Vagina (tissue), 2 donors: ENCODE data around the gene UQCRC1. TPM values are rescaled to one million over a fixed set of nuclear protein-coding genes. Genes with fewer than 3 reads are reported as not detected.
A peak's percentile ranks its signal among the peaks of the same experiment; 100 is the strongest.

ENCODE experiments used
- DNase-seq, 2 donors: peaks; one replicate each; pipeline ENCODE4 v3.0.0-alpha.2; 2017; ENCODE audit errors: extremely low spot score in 2 of 2
- H3K27ac ChIP-seq: fragments of 200-600 bp; sonication (generic); one replicate; pipeline ENCODE4 v1.5.1; 2019
- H3K27me3 ChIP-seq: fragments of 200-600 bp; sonication (generic); one replicate; pipeline ENCODE4 v1.5.1; 2019
- H3K36me3 ChIP-seq, 2 donors: fragments of 200-600 bp; sonication (generic); one replicate each; pipeline ENCODE4 v1.5.1; 2017 to 2019
- H3K4me1 ChIP-seq: fragments of 200-600 bp; sonication (generic); one replicate; pipeline ENCODE4 v1.5.1; 2019
- H3K4me3 ChIP-seq, 2 donors: fragments of 200-600 bp; sonication (generic); 1 replicate in 1 of 2; 2 replicates in 1 of 2; pipeline ENCODE4 v1.5.1; 2016 to 2019
- H3K9me3 ChIP-seq: fragments of 200-600 bp; sonication (generic); one replicate; pipeline ENCODE4 v1.5.1; 2019
- CTCF ChIP-seq, 3 experiments: fragments of 450-650 bp in 2 of 3; fragments of 200-600 bp in 1 of 3; sonication (generic) in 1 of 3; IDR thresholded peaks; one replicate each; pipeline ENCODE4 v1.5.1; 2017 to 2019; ENCODE audit warnings: antibody characterized with exemption in 3 of 3, mild to moderate bottlenecking in 2 of 3, moderate library complexity in 2 of 3
- POLR2A ChIP-seq, 2 donors: fragments of 450-650 bp; IDR thresholded peaks; one replicate each; pipeline ENCODE4 v1.6.1; 2017; ENCODE audit warnings: antibody characterized with exemption in 2 of 2, mild to moderate bottlenecking in 2 of 2, moderate library complexity in 2 of 2
- POLR2AphosphoS5 ChIP-seq, 2 donors: sonication (generic); formaldehyde crosslinking; IDR thresholded peaks; one replicate each; pipeline ENCODE4 v1.9.0; 2017; ENCODE audit warnings: antibody characterized with exemption in 2 of 2, mild to moderate bottlenecking in 2 of 2, low read depth in 1 of 2; ENCODE audit not compliant: insufficient read depth in 1 of 2
- intact Hi-C: fragments of 100-400 bp; cut with DNase I; formaldehyde crosslinking; loops from one replicate; pipeline ENCODE4 v1.15.1; 2023
- total RNA-seq: library from RNA; depleted of rRNA; stranded (reverse); fragments of >200 nt; gene quantifications from one replicate; pipeline ENCODE4 v1.2.3, GENCODE V29; 2016

Gene UQCRC1
- total RNA-seq, 1 donor from 2014 or later: 190 TPM

- Histone ChIP-seq H3K27ac (no peak overlapping the region), H3K4me1 (peaks cover 6% of the 10 kb centered on the region), H3K4me3 (no peak overlapping the region), H3K9me3 (no peaks in the 10 kb centered on the region), H3K36me3 (peaks cover 0 to 7% of the 10 kb centered on the region in 2 donors), H3K27me3 (no peaks in the 10 kb centered on the region)
- intact Hi-C loops: no loop called here
- TF ChIP-seq CTCF (IDR thresholded peaks at IDR 0.05) (no peak), POLR2A (IDR thresholded peaks at IDR 0.05) (no peak), POLR2AphosphoS5 (IDR thresholded peaks at IDR 0.05; ENCODE audit: insufficient read depth in 1 of 2, low read depth in 1 of 2) (no peak)
- no peak for DNase-seq
These were observed 41.0 kb downstream of the UQCRC1 start for GRCh38 chr3:48568476-48568875.

- intact Hi-C loops: no loop called here
- H3K27me3 ChIP-seq: no peaks in the 10 kb centered on the region
- no peak for TF ChIP-seq POLR2A (IDR thresholded peaks at IDR 0.05)
- TF ChIP-seq CTCF (IDR thresholded peaks at IDR 0.05): no peak
- no peak for TF ChIP-seq POLR2AphosphoS5 (IDR thresholded peaks at IDR 0.05; ENCODE audit: insufficient read depth in 1 of 2, low read depth in 1 of 2)
- peaks cover 0 to 7% of the 10 kb centered on the region in 2 donors for H3K36me3 ChIP-seq
- no peak overlapping the region for H3K27ac ChIP-seq
- no peak for DNase-seq
- H3K4me3 ChIP-seq: no peak overlapping the region
- peaks cover 6% of the 10 kb centered on the region for H3K4me1 ChIP-seq
- H3K9me3 ChIP-seq: no peaks in the 10 kb centered on the region
These were observed 41.9 kb downstream of the UQCRC1 start for GRCh38 chr3:48567500-48567899.

- no peak for DNase-seq
- Histone ChIP-seq H3K9me3 (no peaks in the 10 kb centered on the region), H3K27me3 (no peaks in the 10 kb centered on the region), H3K4me1 (peaks cover 6% of the 10 kb centered on the region), H3K36me3 (peaks cover 0 to 7% of the 10 kb centered on the region in 2 donors), H3K27ac (no peak overlapping the region), H3K4me3 (no peak overlapping the region)
- intact Hi-C loops: no loop called here
- no peak for TF ChIP-seq CTCF (IDR thresholded peaks at IDR 0.05)
- no peak for TF ChIP-seq POLR2A (IDR thresholded peaks at IDR 0.05)
- TF ChIP-seq POLR2AphosphoS5 (IDR thresholded peaks at IDR 0.05; ENCODE audit: insufficient read depth in 1 of 2, low read depth in 1 of 2): no peak
These were observed 42.4 kb downstream of the UQCRC1 start for GRCh38 chr3:48567090-48567489.

- Histone ChIP-seq H3K4me1 (peaks cover 6% of the 10 kb centered on the region), H3K4me3 (no peak overlapping the region), H3K27me3 (no peaks in the 10 kb centered on the region), H3K27ac (no peak overlapping the region), H3K36me3 (peaks cover 0 to 7% of the 10 kb centered on the region in 2 donors), H3K9me3 (no peaks in the 10 kb centered on the region)
- DNase-seq: no peak
- TF ChIP-seq POLR2AphosphoS5 (IDR thresholded peaks at IDR 0.05; ENCODE audit: insufficient read depth in 1 of 2, low read depth in 1 of 2) (no peak), CTCF (IDR thresholded peaks at IDR 0.05) (no peak), POLR2A (IDR thresholded peaks at IDR 0.05) (no peak)
- intact Hi-C loops: no loop called here
These were observed 43.1 kb downstream of the UQCRC1 start for GRCh38 chr3:48566401-48566760.

- H3K4me3 ChIP-seq: no peak overlapping the region
- no peak for DNase-seq
- peaks cover 8% of the 10 kb centered on the region for H3K4me1 ChIP-seq
- TF ChIP-seq POLR2A (IDR thresholded peaks at IDR 0.05) (no peak), POLR2AphosphoS5 (IDR thresholded peaks at IDR 0.05; ENCODE audit: insufficient read depth in 1 of 2, low read depth in 1 of 2) (no peak), CTCF (IDR thresholded peaks at IDR 0.05) (no peak)
- H3K9me3 ChIP-seq: no peaks in the 10 kb centered on the region
- no peaks in the 10 kb centered on the region for H3K27me3 ChIP-seq
- H3K36me3 ChIP-seq: peaks cover 0 to 7% of the 10 kb centered on the region in 2 donors
- peak overlapping the region; percentile 12 for H3K27ac ChIP-seq
- intact Hi-C loops: loop anchor here (2.0 kb wide), 1 partner anchor 35 kb away; no protein-coding TSS in a partner anchor
These were observed 43.6 kb downstream of the UQCRC1 start for GRCh38 chr3:48565591-48566400.
